Epithelial cell of umbilical artery (primary cell): ENCODE data around the gene DCTN3. TPM values are rescaled to one million over a fixed set of nuclear protein-coding genes. Genes with fewer than 3 reads are reported as not detected.

Experiments used
- total RNA-seq: library from RNA; depleted of rRNA; stranded (reverse); fragments of >200 nt; gene quantifications from 2 replicates; pipeline ENCODE4 v1.2.3, GENCODE V29; 2014

The DCTN3 gene
- total RNA-seq, result 81.0 and 120 TPM in 2 replicates

DNA sequence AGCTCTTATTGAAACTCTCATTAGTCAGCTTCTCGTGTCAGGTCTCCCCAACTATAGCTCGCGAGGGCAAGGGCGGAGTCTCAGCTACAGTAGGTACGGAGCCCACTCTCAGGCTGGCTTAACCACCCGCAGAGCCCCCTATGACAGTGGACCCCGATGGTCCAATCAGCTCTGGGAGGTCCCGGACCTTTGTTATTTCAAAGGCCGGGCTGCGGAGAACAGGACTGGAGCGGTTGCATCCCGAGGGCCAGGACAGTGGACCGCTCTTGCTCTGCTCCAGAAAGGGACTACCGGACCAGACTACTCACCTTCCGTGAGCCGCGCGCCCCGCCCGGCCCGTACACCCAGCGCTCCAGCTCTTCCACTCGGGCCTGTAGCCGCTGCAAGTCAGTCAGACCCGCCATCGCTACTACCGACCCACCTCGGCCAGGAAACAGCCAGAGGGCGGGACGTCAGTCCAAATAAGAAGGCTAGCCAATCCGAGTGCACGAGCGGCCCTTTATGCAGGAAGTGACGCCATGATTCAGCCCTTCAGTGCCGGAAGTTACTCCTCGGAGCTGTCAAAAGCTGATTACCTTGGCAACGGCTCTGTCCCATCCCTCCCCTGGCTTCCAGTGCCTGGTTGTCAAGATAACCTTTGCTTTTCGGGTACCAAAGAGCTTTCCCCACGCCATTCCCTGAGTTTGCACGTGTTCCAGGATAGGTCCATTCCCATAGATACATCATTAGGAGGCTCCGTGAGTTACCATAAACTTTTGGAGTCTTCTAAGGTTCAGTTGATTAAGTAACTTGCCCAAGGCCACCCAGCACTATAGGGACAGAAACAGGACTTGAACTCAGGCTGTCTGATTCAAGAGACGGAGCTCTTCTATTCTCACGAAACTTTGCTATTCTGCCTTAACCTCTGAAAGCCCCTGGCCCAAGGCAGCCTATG, at the start of gene DCTN3:
Gene DCTN3, minus strand, starts transcription at position 435 of the 934 bp plus-strand sequence. Its CDS starts 31 bp downstream, at position 404.

DNA sequence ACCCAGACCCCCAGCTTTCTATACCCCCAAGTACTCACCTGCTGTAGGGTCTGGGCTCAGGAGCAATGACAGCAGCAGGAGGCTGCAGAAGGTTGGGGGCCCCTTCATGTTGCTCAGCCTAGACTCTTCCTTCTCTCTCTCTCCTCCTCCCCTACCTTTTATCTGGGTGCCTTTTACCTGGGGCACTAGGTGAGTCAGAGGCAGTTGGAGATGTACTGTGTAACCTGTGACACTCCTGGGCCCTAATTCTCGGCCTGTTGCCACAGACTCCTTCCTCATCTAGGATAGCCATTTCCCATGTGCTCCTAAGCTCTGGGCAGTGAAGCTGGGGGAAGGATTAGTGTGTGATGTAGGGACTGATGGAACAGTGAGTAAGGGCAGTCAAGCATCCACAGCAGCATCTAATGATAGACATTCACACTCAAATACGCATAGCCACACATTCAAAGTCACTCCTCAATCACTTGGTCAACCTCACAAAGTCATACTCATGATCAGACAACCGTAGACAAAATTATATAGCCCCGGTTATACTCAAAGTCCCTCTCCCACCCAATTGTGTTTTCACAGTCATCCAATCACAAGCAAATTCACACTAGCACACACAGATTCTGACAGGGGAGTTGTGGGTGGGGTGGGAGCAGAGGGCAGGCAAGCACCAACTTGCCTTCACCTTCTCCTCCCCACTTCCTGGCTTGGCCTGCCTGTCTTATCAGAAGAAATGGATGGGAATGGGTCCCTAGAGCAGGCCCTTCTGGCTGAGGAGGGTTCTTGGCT, 42.4 kb upstream of the DCTN3 start, which contains the start of gene CCL27:
Gene CCL27, minus strand, starts transcription at position 132 of the 777 bp plus-strand sequence. Its CDS starts 24 bp downstream, at position 108.

DNA sequence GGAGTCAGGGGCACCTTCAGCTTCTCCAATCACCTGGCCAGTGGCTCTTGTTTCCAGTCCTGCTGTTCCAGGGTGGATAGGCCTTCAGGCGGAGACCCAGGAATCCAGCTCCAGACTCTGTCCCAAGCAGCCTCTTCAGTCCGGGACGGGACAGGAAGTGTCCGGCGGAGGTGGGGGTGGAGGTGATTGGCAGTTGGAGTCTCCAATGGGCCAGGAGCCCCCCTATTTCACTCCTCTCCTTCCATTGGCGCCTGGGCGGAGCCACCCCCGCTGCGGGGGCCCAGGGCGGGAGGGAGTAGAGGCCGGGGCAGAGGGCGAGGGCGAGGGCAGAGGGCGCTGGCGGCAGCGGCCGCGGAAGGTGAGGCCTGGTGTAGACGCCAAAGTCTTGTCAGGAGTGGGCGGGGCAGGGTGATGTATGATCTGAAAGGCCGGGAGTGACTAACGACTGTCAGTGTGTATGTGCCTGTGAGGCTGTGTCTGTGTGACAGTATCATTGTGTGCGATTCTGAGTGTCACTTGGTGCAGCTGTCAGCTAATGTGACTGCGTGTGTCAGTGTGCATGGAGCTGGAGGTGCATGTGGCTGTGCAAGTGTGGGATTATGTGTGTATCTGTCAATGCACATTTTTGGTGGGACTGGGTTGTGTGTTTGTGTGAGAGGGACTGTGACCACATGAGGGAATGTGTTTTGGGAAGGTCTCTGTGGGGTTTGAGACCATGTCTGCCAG, 31.7 kb upstream of the DCTN3 start, which contains the start of gene IL11RA:
Gene IL11RA, plus strand, starts transcription at position 310 of the 726 bp plus-strand sequence. CDS start 3,033 bp downstream, outside the sequence.

DNA sequence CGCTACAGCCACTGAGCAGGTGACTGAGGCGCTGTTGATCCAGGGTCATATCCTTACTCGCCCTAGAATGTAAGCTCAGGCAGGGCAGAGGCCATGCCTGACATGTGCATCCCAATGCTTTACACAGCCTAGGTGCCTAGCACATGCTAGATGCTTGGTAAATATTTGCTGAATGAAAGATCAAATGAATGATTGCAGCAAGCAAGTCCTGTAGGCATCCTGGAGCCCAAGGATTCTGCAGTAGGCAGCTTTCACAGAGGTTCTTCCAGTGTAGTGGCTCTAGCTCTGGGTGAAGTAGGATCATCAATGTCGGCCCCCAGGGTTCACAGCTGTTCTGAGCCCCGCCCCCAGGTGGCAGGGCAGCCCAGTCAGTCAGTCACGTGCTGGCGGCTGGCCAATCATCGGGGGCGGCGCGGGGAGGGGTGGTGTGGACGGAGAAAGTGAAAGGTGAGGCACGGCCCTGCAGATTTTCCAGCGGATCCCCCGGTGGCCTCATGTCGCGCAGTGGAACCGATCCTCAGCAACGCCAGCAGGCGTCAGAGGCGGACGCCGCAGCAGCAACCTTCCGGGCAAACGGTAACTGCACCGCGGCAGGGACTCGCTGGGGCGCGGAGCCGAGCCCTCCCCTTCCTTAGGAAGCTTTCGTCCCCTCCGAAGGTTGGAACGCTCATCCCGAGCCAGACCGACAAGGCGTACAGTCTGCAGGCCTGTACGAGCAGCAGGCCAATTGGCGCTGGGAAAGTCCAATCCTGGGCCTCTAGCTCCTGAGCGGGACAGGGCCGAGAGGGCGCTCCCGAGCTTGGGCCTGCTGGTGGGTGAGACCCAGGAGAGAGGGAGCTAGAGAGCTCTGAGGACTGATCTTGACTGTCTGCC, 26.2 kb upstream of the DCTN3 start, which contains the start of gene GALT:
Gene GALT, plus strand, starts transcription at position 465 of the 873 bp plus-strand sequence. Its CDS starts 30 bp downstream, at position 495.

DNA sequence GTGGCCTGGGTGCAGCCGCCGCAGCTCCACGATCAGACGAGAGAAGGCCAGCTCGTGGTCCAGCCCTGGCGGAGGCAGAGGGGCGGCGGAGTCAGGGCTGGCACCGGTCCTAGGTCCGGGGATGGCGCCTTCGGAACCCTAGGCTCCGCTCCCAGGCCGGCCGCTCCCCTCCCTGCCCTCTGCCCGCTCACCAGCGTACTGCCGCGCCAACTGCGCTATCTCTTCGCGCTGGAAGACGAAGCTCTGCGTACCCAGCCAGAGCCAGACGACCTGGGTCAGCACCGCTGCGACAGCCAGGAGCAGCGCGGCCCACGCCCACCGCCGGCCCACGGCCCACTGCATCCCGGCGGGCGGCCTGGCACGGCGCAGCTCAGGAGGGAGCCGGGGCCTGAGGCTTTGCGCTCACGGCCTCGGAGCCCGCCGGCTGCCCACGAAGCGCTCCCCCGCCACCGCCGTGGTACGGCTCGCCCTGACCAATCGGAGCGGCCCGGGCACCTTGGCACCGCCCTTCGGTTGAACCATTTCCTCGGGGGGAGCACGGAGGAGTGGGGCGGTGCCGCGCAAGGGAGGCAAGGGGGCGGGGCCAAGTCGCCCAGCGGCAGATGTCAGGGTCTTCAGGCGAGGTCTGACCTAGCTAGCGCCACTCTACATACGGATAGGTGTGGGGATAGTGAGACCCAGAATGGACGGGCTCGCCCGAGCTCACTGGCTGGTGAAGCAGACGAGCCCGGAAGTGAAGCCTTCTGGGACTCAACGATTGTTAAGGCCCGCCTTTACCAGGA, 17.3 kb upstream of the DCTN3 start, which contains the start of gene SIGMAR1:
Gene SIGMAR1, minus strand, starts transcription at position 432 of the 782 bp plus-strand sequence. Its CDS starts 90 bp downstream, at position 342.

DNA sequence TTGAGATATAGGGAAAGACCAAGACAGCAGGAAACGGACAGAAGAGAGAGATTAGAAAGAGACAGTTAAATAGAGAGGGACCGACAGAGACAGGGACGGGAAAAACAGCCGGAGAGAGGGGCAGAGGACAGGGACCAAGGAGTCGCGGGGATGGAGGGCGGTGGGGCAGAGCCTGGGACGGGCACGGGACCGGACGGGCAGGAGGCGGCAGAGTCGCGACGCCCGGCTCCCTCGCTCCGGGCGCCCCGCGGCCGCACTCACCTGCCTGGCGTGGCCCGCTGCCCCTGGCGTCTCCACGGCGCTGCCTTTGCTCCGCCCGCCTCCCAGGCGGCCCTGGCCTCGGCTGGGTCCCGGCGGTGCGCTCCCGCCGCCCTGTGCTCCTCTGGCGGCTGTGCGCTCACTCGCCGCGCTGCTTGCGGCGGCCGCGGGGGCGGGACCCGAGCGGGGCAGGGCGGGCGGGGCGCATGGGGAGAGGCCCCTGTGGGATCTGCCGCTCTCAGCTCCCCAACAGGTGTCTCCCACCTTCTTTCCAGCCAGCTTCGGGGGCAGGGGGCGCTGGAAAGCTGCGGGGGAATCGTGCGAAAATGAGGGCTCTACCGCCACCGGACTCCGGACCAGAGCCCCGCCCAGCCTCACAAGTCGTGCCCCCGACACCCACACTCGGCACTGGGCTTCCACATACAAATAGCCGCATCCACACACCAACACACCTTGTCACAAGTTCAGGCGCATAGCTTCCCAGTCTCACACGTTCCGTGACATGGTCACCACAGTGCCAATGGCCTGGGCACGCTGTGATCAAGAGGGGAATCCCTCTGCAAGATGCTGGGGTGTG, 8.6 kb upstream of the DCTN3 start, which contains the start of gene ARID3C:
Gene ARID3C, minus strand, starts transcription at position 411 of the 835 bp plus-strand sequence. CDS start 1,052 bp downstream, outside the sequence.

DNA sequence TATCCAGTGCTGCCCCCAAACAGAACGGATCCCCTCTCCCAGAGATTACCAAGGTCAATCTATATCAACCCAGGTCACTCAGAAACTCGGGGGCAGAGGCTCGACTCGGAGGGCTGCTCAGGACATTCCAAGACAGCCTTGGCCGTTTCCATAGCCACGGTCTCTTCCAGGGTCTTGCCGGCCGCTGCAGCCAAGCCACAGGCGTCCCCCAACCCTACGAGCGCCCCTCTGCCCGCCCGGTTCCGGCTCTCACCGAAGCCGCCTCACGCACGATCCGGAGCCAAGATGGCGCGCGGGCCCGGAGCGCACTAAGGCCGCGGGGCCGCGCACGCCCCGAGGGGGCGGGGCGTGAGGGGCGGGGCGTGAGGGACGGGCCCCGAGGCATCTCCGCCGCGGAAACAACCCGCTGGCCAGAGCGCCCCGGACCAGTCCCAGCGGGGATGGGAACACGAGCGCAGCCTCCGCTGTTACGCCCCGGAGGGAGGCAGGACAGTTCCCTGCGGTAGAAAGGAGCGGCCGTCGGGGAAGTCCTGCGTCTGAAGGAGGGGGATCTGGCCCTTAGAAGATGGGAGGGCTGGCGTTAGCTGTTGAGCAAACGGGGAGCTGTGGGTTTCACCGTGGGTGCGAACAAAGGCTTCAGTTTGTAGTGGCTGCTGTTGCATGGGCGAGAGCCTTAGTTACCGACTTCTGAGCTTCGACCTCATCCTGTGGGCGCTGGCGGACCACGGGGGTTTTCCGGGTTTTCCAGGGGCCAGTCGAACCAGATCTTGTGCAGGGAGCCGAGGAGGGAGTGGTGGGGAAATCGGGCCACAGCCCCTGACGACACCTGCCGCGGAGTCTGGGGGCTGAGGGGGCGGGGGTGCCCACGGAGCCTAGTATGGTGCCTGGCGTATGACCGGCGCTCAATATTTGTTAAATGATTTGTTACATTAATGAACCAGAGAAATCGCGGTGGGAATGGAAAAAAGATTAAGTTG, 8.2 kb downstream of the DCTN3 start, which contains the start of gene RPP25L:
Gene RPP25L, minus strand, starts transcription at position 287 of the 977 bp plus-strand sequence. CDS start 801 bp downstream, outside the sequence.

DNA sequence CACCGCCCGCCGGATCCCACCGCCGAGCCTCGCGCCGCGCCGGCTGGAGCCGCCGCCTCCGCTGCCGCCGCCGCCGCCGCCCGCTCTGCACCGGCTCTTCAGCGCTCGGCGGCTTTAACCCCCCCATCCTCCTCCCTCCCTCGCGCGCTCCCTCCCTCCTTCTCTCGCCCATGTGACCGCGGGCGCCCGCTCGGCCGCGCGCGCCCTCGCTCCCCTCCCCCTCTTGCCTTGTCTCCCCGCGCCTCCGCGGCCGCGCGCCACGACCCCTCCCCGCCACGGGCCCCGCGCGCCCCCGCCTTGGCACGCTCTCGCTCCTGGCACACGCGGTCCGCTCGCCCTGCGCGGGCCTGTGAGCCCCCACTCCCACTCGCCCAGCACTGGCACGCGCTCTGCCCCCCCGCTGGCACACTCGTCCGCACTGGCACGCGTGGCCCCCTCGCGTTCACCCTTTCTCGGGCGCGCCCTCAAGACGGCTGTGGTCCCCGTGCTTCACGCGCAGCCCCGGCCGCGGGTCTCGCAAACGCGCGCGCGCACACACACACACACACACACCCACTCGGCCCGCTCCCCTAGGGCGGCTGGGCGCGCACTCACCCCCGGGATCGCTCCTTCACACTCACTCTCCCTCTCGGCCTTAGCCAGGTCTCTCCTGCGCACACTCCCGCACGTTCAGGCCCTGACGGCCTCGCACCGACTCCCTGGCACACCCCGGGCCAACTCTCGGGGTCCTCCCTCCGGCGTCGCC, 30.5 kb downstream of the DCTN3 start, which contains the start of gene CNTFR:
Gene CNTFR, minus strand, starts transcription at position 89 of the 745 bp plus-strand sequence. CDS start 20,743 bp downstream, outside the sequence.

Other genes starting within 250 kb of the DCTN3 start
- gene MYORG, start 243.6 kb downstream of the DCTN3 start, total RNA-seq, result 0.65 and 2.3 TPM in 2 replicates
- gene FAM219A, start 161.9 kb downstream of the DCTN3 start, total RNA-seq, result 10.1 and 10.3 TPM in 2 replicates
- not detected in 2 replicates for gene DNAI1, start 161.7 kb downstream of the DCTN3 start, total RNA-seq
- not detected in 2 replicates for gene ENHO, start 97.5 kb downstream of the DCTN3 start, total RNA-seq
- gene CNTFR, start 30.8 kb downstream of the DCTN3 start, total RNA-seq, result not detected in 2 replicates
- gene RPP25L, start 8.4 kb downstream of the DCTN3 start, total RNA-seq, result 25.7 and 38.5 TPM in 2 replicates
- gene ARID3C, start 8.6 kb upstream of the DCTN3 start, total RNA-seq, result under 0.01 and 0.30 TPM in 2 replicates
- gene SIGMAR1, start 17.3 kb upstream of the DCTN3 start, total RNA-seq, result 65.9 and 75.7 TPM in 2 replicates
- gene GALT, start 26.2 kb upstream of the DCTN3 start, total RNA-seq, result 24.4 and 37.4 TPM in 2 replicates
- 10.4 and 15.5 TPM in 2 replicates for gene IL11RA, start 31.7 kb upstream of the DCTN3 start, total RNA-seq
- gene CCL27, start 42.2 kb upstream of the DCTN3 start, total RNA-seq, result not detected in 2 replicates
- not detected in 2 replicates for gene CCL19, start 70.8 kb upstream of the DCTN3 start, total RNA-seq
- not detected in 2 replicates for gene CCL21, start 89.6 kb upstream of the DCTN3 start, total RNA-seq